GM18907 (cell line): Measurements from ENCODE around the gene SPTB.

Experiments used
- ATAC-seq: cut with Tn5 transposase; IDR thresholded peaks from one replicate; pipeline ENCODE4 v1.9.1; 2021; ENCODE audit warnings: mild to moderate bottlenecking, moderate library complexity; ENCODE audit not compliant: unreplicated experiment

Gene SPTB

GRCh38 chr14:64700894-64701293, 178.8 kb downstream of the SPTB start:
- ATAC-seq = no peak

- ATAC-seq = no peak
Measured at GRCh38 chr14:64700290-64700689, 179.4 kb downstream of the SPTB start.

- no peak for ATAC-seq
Measured at GRCh38 chr14:64698903-64699302, 180.8 kb downstream of the SPTB start.

- ATAC-seq = no peak
Measured at GRCh38 chr14:64696355-64696857, 183.3 kb downstream of the SPTB start.
